HG03460 (cell line): ENCODE results near the gene MYLK4.

Experiments
- ATAC-seq: cut with Tn5 transposase; IDR thresholded peaks from one replicate; pipeline ENCODE4 v1.9.1; 2021; ENCODE audit not compliant: unreplicated experiment

Gene MYLK4

GRCh38 chr6:2756687-2757224 lies 6.0 kb upstream of the MYLK4 start:
- ATAC-seq = no peak

- no peak for ATAC-seq
Observed at GRCh38 chr6:2756241-2756640, 5.5 kb upstream of the MYLK4 start.

DNA sequence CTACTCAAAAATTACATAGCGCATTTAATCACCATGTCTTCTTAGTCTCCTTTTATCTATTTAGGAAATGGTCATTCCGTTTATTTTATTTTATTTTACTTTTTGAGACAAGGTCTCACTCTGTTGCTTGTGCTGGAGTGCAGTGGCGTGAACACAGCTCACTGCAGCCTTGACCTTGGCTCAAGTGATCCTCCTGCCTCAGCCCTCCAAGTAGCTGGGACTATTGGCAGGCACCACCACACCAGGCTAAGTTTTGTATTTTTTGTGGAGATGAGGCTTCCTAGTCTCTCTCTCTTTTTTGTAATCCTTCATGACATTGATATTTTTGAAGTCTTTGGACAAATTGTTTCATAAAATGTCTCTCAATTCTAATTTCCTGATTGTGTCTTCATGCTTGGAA lies 4.7 kb upstream of the MYLK4 start:
- no peak for ATAC-seq

GRCh38 chr6:2754911-2755310 lies 4.2 kb upstream of the MYLK4 start:
- ATAC-seq = no peak

- no peak for ATAC-seq
Observed at GRCh38 chr6:2754393-2754792, 3.7 kb upstream of the MYLK4 start.

DNA sequence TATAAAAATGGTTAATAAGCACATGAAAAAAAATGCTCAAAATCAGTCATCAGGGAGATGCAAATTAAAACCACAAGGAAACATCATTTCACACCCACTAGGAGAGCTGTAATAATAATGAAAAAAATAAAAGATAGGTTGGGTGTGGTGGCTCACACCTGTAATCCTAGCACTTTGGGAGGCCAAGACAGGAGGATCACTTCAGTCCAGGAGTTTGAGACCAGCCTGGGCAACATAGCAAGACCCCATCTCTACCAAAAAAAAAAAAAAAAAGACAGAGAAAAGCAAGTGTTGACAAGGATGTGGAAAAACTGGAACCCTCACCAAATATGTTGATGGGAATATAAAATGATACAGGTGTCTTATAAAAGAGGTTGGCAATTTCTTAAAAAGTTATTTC lies 3.0 kb upstream of the MYLK4 start:
- ATAC-seq = no peak

DNA sequence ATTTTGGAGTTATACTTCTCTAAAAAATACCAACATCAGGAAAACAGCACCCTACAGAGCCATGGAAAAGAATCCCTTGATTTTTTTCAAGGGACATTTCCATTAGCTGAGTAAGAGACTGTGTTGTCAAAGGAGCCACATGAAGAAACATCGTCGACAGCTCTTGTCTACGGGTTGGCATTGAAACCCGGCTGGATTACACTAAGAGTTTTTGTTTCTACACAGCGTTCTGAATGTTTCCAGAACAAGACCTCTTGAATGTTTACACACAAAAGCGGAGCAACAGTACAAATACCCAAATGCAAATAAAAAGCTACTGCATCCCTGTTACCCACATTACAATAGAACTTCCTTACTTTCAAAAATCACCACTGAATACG lies 2.4 kb upstream of the MYLK4 start:
- no peak for ATAC-seq

DNA sequence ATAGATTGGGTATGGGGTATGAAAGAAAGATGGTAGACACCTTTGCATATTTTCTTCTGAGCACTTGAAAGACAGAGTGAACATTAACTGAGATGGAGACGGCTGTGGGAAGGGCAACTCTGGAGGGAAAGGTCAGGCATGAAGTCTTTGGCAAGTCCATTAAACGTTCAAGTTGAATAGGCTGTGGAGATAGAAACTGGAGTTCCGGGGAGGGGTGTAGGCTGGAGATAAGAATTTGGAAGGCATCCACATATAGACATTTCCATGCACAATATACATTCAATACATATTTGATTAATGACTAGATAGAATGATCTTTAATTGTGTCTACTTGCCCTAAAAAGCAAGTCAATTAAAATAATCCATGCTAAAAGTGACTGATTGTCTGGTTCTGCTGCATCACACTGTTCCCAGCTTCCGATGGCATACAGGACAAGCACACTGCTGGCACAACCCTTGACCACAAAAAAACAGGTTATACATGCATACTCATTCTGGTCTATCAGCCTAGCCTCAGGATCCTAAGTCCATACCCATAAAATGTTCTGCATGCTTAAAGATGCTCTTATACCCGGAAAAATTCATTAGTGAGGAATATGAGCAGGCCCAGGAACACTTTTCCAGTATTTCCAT lies 1.9 kb upstream of the MYLK4 start:
- no peak for ATAC-seq

DNA sequence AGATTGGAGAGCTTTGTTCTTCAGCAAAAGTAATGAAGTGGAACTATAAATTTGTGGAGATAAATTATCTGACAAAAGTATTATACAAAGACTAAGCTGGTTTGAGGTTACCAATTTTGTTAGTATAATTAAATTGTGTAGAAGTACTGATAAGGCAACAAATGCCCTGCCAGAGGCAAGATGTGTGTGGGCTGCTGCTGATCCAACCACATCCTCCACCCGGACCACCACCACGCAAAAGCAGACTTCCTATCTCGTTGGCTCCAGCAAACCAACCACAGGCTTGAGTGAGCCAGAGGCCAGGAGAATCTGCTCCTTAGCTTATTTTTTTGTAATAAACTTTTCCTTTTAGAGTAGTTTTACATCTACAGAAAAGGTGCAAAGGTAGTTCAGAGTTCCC lies 1.1 kb upstream of the MYLK4 start:
- ATAC-seq = no peak

DNA sequence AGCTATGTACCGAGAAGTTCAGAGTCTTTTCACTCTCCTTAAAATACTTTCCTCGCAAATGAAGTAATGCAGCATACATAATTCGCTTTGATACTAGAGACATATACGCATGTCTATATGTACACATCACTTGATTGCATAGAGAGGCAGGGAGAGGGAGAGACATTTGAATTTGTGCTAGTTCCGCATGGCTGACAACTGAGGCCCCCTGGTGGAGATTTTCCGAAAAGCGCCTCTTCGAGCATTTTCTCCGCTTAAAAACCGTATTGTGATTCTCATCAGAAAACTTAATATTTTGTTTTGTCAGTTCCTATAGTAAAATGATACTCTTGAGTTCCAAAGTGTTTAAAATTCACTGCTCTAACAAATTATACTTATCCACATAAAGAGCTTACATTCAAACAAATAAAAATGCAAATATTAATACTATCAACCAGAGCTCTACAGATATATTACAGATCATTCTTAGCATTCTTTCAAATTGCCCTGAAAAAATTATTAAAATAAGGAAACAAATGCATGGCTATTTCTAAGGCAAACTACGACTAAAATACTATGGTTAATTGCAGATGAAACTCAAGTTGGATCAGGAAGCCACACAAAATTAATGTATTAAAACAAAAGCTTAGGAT lies 637 bp downstream of the MYLK4 start:
- ATAC-seq = no peak

GRCh38 chr6:2748183-2748582 lies 2.5 kb downstream of the MYLK4 start:
- ATAC-seq = no peak

DNA sequence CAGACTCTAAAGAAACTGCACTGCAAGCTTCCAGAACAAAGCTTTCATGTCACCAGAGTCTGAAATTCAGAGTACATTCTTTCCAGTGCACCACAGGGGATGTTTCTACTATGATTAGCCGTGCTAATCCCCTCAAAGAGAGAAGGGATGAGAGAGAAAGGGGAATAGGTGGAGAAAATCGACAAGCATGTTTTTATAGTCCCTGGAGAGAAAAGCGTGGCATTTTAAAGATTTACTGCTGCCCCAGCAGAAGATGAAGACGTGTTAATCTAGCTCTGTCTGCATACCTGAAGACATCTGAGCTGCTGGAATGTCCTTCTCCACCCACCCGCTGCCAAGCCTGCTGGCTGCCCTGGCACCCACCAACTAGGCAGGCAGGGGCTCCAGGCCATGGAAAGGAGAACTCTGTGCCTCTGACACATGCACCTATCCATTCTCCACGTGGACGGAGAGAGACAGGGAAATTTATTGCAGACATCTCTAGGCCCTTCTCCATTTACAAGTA lies 4.1 kb downstream of the MYLK4 start:
- ATAC-seq = no peak

DNA sequence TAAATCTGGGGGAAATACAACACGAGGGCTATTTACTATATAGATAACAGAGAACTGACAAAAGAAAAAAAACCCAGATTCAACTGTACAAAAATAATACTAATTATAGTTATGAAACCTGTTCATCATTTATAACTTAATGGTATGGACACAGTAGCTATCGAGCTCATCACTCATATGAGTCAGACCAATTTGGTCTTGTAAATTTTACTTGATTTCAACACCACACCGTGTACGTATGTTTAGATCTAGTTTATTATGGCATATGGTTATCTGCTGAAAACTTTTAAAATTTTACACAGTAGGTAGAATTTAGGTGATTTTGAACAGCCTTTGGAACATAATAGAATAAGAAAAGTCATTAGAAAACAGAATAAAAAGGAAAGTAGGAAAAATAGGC lies 5.5 kb downstream of the MYLK4 start:
- ATAC-seq = no peak

- no peak for ATAC-seq
Observed at GRCh38 chr6:2744778-2745177, 5.9 kb downstream of the MYLK4 start.

DNA sequence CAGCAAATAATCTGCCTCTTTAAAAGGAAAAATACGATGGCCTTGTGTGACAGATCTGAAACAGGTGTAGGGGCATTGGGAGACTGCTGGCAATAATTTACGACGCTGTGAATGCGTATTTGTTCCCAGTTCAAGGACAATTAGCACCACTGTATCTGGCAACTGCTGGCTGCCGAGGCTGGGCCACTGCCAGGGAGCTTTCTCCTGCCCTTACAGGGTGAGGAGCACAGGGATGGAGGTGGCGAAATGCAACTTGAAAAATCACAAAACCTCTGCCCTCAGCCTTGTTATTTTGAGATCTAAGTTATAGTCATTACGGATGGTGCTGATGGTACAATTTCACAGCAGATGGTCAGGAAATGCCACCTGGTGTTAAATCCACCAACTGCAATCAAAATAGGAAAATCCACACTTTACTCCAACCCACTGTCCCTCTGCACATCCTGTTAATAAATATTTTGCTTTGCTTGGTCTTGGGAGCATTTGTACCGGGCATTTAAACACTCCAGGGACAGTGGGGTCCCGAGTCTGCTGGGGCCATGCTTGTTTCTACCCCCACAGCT lies 6.4 kb downstream of the MYLK4 start:
- ATAC-seq = no peak

- ATAC-seq = no peak
Observed at GRCh38 chr6:2743280-2744208, 7.2 kb downstream of the MYLK4 start.

- ATAC-seq = no peak
Observed at GRCh38 chr6:2741756-2742155, 9.0 kb downstream of the MYLK4 start.

DNA sequence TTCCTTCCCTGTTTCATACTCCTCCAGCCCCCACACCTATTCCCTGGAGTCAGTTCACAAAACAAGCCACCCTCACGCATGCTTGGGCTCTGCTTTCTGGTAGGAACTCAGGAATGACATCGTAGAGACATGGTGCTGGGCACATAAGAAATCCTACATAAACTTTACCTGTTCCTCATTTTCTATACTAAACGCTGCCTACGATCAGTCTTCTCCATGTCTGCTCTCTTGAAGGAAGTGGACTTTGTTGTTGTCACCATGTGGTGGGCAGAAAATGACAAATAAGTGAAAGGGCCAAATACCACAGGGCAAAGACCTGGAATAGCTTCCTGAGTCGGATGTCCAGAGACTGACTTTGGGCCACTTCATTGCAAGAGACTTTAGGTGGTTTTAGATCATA lies 10.1 kb downstream of the MYLK4 start:
- ATAC-seq = no peak

- ATAC-seq = no peak
Observed at GRCh38 chr6:2739335-2739734, 11.4 kb downstream of the MYLK4 start.

- ATAC-seq = no peak
Observed at GRCh38 chr6:2738373-2738979, 12.2 kb downstream of the MYLK4 start.

DNA sequence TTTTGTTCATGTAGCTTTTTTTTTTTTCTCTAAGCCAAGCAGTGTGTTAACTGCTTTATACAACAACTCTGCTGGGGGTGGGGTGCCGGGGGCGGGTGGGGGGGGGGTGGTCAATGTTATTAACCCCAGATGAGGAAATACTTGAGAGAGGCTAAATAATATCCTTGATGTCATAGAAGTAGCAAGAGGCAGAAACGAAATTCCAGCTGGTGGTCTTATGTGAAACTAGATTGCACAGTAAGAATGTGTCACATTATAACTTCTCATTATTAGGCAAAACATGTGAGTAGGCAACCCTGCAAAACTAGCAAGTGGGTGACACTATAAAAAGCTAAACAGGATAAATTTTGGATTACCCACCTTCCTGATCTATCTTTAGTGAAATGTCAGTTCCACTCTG lies 12.8 kb downstream of the MYLK4 start:
- no peak for ATAC-seq
